Measurements from ENCODE around the gene KCNQ1.

The KCNQ1 gene

DNA sequence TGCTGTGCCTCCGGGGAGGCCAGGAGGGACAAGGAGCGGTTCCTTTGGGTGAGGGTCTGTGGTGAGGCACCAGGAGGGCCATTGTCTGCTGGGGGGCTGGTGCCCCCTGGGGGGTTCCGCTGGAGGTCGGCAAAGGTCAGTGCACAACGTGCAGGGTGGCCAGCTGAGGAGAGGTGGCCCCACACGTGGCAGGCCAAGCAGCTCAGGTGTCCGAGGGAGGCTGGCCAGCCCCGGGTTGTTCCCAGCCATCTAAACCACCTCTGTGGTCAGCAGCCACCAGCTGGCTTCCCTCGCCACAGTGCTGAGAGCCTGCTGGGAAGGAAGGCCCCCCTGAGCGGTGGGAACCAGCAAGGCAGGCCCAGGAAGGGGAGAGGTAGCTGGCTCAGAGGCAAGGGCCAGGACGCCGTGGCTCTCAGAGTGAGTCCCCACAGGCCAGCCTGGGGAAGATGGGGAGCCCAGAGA is 40.0 kb upstream of the KCNQ1 start:
- TF ChIP-seq, protein P1, sequence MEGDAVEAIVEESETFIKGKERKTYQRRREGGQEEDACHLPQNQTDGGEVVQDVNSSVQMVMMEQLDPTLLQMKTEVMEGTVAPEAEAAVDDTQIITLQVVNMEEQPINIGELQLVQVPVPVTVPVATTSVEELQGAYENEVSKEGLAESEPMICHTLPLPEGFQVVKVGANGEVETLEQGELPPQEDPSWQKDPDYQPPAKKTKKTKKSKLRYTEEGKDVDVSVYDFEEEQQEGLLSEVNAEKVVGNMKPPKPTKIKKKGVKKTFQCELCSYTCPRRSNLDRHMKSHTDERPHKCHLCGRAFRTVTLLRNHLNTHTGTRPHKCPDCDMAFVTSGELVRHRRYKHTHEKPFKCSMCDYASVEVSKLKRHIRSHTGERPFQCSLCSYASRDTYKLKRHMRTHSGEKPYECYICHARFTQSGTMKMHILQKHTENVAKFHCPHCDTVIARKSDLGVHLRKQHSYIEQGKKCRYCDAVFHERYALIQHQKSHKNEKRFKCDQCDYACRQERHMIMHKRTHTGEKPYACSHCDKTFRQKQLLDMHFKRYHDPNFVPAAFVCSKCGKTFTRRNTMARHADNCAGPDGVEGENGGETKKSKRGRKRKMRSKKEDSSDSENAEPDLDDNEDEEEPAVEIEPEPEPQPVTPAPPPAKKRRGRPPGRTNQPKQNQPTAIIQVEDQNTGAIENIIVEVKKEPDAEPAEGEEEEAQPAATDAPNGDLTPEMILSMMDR (IDR thresholded peaks at IDR 0.05; ENCODE audit: borderline replicate concordance, insufficient read depth, low read depth, low read length), result no peak
- H3K4me3 ChIP-seq (ENCODE audit: low read depth, low read length), result no peak overlapping the region

GRCh38 chr11:2406451-2406850 is 38.4 kb upstream of the KCNQ1 start:
- H3K4me3 ChIP-seq (ENCODE audit: low read depth, low read length), result no peak overlapping the region
- TF ChIP-seq, protein P1 (IDR thresholded peaks at IDR 0.05; ENCODE audit: borderline replicate concordance, insufficient read depth, low read depth, low read length), result no peak

DNA sequence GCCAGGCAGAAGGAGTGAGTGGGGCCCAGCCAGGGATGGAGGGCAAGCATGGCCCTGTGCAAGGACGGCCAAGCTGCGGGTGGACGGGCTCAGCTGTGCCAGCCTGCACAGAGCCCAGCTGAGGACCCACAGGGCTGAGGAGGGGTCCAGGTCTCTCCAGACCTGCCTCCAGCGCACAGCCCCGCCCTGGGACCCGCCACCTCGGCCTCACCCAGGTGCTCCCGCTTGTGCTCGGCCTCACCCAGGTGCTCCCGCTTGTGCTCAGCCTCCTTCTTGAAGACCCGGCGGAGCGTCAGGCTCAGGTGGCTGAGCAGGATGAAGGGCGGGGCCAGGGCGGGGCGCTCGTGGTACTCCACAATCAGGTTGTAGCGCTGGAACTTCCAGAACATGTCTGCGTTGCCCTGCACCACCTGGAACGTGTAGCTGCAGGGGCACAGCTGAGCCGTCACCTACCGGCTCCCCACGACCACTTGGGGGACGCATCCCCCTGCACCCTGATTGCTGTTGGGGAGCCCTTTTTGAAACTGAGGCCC is 37.9 kb upstream of the KCNQ1 start:
- no peak overlapping the region for H3K4me3 ChIP-seq (ENCODE audit: low read depth, low read length)
- TF ChIP-seq, protein P1 (IDR thresholded peaks at IDR 0.05; ENCODE audit: borderline replicate concordance, insufficient read depth, low read depth, low read length), result no peak

DNA sequence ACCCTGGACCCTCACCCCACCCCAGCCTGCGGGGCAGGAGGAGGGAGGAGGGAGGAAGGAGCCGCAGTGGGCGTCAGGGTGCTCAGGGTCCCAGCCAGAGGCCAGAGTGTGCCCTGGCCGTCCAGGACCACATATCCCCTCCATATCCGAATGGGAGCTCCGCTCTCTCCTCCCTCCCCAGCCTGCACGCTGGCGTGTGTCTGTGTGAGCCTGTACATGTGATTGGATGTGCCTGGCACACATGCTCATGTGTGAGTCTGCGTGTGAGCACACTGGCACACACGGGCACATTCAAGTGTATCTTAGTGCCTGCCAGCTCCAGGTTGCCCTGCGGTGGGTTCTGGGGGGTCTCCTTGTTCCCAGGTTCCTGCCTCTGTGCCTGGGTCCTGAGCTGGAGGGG is 36.1 kb upstream of the KCNQ1 start:
- TF ChIP-seq, protein P1 (IDR thresholded peaks at IDR 0.05; ENCODE audit: borderline replicate concordance, insufficient read depth, low read depth, low read length), result no peak
- H3K4me3 ChIP-seq (ENCODE audit: low read depth, low read length), result no peak overlapping the region

GRCh38 chr11:2409126-2409525 is 35.7 kb upstream of the KCNQ1 start:
- H3K4me3 ChIP-seq (ENCODE audit: low read depth, low read length), result no peak overlapping the region

DNA sequence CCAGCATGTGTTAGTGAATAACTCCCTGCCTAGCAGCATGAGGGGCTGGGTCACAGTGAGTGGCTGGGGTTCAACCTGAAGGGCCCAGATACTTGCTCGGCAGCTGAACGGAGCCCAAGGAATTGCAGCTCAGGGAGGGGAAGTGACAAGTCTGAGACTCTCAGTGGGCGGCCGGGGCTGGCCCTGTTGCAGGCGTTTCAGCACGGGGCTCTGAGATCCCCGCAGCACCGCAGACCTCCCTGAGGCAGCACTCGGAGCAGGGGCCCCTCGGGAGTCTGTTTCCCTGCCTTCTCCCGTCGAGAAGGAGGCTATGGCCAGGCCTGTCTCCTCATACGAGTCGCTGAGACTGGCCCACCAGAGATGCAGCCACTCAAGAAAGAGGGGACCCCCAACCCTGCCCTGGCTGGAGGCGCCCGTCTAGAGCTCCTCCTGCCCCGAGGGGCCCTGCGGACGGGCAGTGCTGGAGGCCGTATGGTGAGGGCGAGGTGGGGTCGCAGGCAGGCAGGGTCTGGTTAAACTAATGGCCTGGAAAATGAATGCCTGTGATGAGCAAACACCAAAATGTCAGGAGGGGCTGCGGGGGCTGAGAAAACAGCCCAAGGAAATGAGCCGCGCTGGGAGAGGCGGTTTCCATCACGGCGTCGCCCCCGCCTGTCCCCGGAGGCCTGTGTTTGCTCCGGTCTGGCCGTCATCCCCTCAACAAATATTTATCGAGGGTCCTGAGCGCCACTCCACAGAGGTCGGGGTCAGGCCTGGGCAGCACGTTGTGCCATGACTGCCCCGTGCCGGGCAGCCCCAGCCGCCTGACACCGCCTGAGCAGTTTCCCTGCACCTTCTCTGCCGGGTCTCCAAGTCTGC is 35.0 kb upstream of the KCNQ1 start:
- H3K4me3 ChIP-seq (ENCODE audit: low read depth, low read length), result no peak overlapping the region
- TF ChIP-seq, protein P1 (IDR thresholded peaks at IDR 0.05; ENCODE audit: borderline replicate concordance, insufficient read depth, low read depth, low read length), result no peak

More at GRCh38 chr11:2409126-2409525, 35.7 kb upstream of the KCNQ1 start:
- TF ChIP-seq, protein P1 (IDR thresholded peaks at IDR 0.05; ENCODE audit: borderline replicate concordance, insufficient read depth, low read depth, low read length), result no peak

DNA sequence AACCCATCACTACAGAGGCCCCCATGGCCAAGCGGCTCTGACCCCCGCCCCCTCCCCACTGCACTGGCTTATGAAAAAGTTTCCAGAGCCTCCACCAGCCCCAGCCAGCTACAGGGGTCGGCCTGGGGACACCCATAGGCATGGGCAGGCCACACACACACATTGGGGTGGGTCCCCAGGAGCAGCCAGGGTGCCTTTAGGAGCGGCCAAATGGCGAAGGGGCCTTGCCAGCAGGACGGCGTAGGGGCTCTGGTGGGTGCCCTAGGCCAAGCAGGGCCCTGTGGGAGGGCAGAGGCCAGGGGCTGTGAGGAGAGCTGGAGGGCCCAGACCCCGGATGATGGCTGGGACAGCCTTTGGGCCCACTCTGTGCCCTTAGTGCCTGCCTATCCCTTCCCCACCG is 34.2 kb upstream of the KCNQ1 start:
- H3K4me3 ChIP-seq (ENCODE audit: low read depth, low read length), result no peak overlapping the region
- TF ChIP-seq, protein P1 (IDR thresholded peaks at IDR 0.05; ENCODE audit: borderline replicate concordance, insufficient read depth, low read depth, low read length), result no peak

Data from GM12875 (cell line).